Measurements from ENCODE around the gene PRRG4.
A peak's percentile ranks its signal among the peaks of the same experiment; 100 is the strongest.
"Not testable (repeated sequence)": the region's sequence is repeated elsewhere in the genome, so short reads cannot be mapped to it uniquely, and the experiment has no call there.

The PRRG4 gene

GRCh38 chr11:32886180-32886579 lies 56.5 kb downstream of the PRRG4 start:
- DNase-seq (ENCODE audit: low read depth) = no peak

GRCh38 chr11:32887707-32888383 lies 58.1 kb downstream of the PRRG4 start:
- not testable (repeated sequence) for DNase-seq (ENCODE audit: low read depth)

GRCh38 chr11:32888384-32888710 lies 58.6 kb downstream of the PRRG4 start:
- not testable (repeated sequence) for DNase-seq (ENCODE audit: low read depth)

GRCh38 chr11:32888805-32889204 lies 59.1 kb downstream of the PRRG4 start:
- no peak for DNase-seq (ENCODE audit: low read depth)

- DNase-seq (ENCODE audit: low read depth) = no peak
Measured at GRCh38 chr11:32890843-32891656, 61.3 kb downstream of the PRRG4 start.

GRCh38 chr11:32891657-32892354 lies 62.1 kb downstream of the PRRG4 start:
- no peak for DNase-seq (ENCODE audit: low read depth)

GRCh38 chr11:32892355-32893092 lies 62.8 kb downstream of the PRRG4 start, which contains the start of gene QSER1:
Gene QSER1 (plus strand): TSS chr11:32892811. CDS start chr11:32893126, 315 bp downstream.
- DNase-seq (ENCODE audit: low read depth) = no peak

- no peak for DNase-seq (ENCODE audit: low read depth)
Measured at GRCh38 chr11:32893093-32893342, 63.3 kb downstream of the PRRG4 start.

- DNase-seq (ENCODE audit: low read depth) = no peak
Measured at GRCh38 chr11:32893343-32894148, 63.8 kb downstream of the PRRG4 start.

- DNase-seq (ENCODE audit: low read depth) = peak; percentile 74
Measured at GRCh38 chr11:32894149-32894827, 64.6 kb downstream of the PRRG4 start.

- no peak for DNase-seq (ENCODE audit: low read depth)
Measured at GRCh38 chr11:32894921-32895320, 65.2 kb downstream of the PRRG4 start.

- DNase-seq (ENCODE audit: low read depth) = no peak
Measured at GRCh38 chr11:32895471-32895870, 65.7 kb downstream of the PRRG4 start.

- DNase-seq (ENCODE audit: low read depth) = no peak
Measured at GRCh38 chr11:32897103-32897502, 67.4 kb downstream of the PRRG4 start.

GRCh38 chr11:32899438-32899837 lies 69.7 kb downstream of the PRRG4 start:
- no peak for DNase-seq (ENCODE audit: low read depth)

- DNase-seq (ENCODE audit: low read depth) = no peak
Measured at GRCh38 chr11:32902089-32902665, 72.5 kb downstream of the PRRG4 start.

GRCh38 chr11:32905028-32905667 lies 75.4 kb downstream of the PRRG4 start:
- DNase-seq (ENCODE audit: low read depth) = no peak
